ENCODE results near the gene CIT. TPM values are rescaled to one million over a fixed set of nuclear protein-coding genes. Genes with fewer than 3 reads are reported as not detected.

Gene CIT
- total and polyA plus RNA-seq, 12 donors = 4.3 to 65.9 (median 18.9) TPM

DNA sequence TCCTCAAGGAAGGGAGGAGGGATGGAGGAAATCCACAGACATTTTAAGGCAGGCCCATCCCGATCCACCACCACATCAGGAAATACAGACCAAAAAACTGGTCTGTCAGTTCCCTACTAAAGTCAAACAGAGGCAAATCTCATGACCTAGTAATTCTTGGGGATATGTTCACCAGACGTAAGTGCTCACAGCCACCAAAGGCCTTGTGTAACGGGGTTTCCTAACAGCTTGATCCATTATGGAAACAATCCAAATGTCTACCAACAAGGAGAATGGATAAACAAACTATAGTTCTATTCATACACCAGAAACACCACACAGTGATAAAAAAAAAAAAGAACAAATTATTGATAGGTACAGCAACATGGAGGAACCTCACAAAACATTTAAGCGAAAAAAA, 136.3 kb downstream of the CIT start:
- Histone ChIP-seq H3K9me3 (replicated peaks in 1 of 3) (peaks cover 0 to 20% (median 9%) of the 10 kb centered on the region in 3 donors), H3K27me3 (no peaks in the 10 kb centered on the region), H3K4me3 (no peak overlapping the region), H3K27ac (no peak overlapping the region), H3K4me1 (replicated peaks in 1 of 2) (no peaks in the 10 kb centered on the region), H3K36me3 (replicated peaks in 1 of 2) (no peaks in the 10 kb centered on the region)
- 92 to 95% (median 95%) methylated on average over 4 of the region's 4 CpGs for WGBS, 4 donors
- DNase-seq = no peak
- intact Hi-C loops (cut with DNase I) = no loop called here
- TF ChIP-seq, protein P1, sequence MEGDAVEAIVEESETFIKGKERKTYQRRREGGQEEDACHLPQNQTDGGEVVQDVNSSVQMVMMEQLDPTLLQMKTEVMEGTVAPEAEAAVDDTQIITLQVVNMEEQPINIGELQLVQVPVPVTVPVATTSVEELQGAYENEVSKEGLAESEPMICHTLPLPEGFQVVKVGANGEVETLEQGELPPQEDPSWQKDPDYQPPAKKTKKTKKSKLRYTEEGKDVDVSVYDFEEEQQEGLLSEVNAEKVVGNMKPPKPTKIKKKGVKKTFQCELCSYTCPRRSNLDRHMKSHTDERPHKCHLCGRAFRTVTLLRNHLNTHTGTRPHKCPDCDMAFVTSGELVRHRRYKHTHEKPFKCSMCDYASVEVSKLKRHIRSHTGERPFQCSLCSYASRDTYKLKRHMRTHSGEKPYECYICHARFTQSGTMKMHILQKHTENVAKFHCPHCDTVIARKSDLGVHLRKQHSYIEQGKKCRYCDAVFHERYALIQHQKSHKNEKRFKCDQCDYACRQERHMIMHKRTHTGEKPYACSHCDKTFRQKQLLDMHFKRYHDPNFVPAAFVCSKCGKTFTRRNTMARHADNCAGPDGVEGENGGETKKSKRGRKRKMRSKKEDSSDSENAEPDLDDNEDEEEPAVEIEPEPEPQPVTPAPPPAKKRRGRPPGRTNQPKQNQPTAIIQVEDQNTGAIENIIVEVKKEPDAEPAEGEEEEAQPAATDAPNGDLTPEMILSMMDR (IDR thresholded peaks at IDR 0.05) = no peak
- TF ChIP-seq POLR2A (IDR thresholded peaks at IDR 0.05) = no peak

DNA sequence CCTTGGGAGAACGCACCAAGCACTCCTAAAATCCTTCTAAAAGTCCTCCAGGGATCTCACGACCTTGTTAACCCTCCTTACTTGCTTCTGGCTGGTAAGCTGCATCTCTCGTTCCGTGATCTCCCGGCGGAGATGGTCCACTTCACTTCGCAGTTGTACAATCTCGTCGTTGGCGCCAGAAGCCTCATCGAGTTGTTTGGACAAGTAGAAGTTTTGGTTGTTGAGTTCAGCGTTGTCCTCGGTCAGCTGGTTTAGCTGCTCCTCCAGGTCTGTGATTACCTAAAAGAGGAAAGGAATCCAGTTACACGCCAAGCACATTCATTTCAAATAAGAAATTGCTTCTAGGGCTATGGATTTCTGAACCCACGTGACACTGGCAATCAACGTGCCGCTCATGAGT, 142.0 kb downstream of the CIT start:
- no peak overlapping the region for H3K4me3 ChIP-seq
- intact Hi-C loops (cut with DNase I) = no loop called here
- peaks cover under 1 to 6% of the 10 kb centered on the region in 2 donors for H3K4me1 ChIP-seq (replicated peaks in 1 of 2)
- H3K9me3 ChIP-seq (replicated peaks in 1 of 3) = no peaks in the 10 kb centered on the region
- H3K36me3 ChIP-seq (replicated peaks in 1 of 2) = no peaks in the 10 kb centered on the region
- H3K27me3 ChIP-seq = no peaks in the 10 kb centered on the region
- 95 to 100% (median 98%) methylated on average over 17 of the region's 17 CpGs for WGBS, 4 donors
- no peak overlapping the region for H3K27ac ChIP-seq
- no peak for DNase-seq
- TF ChIP-seq, protein P1 (IDR thresholded peaks at IDR 0.05) = no peak
- TF ChIP-seq POLR2A (IDR thresholded peaks at IDR 0.05) = no peak

DNA sequence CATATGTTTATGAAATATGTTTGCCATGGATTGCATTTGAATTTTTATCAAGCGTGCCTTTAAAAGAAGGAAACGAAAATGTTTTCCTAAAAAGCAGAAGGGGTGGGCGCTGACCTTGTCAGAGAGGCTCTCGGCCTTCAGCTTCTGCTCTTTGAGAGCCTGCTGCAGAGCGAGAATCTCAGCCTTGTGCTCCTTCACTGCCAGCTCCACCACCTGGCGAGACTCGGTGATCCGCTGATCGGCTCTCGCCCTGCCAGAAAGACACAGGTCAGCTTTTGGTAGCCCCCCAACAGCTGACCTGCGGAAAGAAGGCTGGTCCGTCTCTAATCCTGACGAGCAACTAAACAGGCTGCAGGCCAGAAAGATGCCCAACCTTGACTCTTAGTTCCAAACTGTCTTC, 146.7 kb downstream of the CIT start:
- H3K9me3 ChIP-seq (replicated peaks in 1 of 3) = no peaks in the 10 kb centered on the region
- H3K4me1 ChIP-seq (replicated peaks in 1 of 2) = peaks cover 14 to 36% of the 10 kb centered on the region in 2 donors
- H3K27ac ChIP-seq = peak overlapping the region; percentile 19 to 72 (median 39)
- no peaks in the 10 kb centered on the region for H3K27me3 ChIP-seq
- no peak overlapping the region for H3K4me3 ChIP-seq
- peak in 6 of 7 donors; percentile 35 to 58 (median 46) for DNase-seq
- TF ChIP-seq POLR2A (IDR thresholded peaks at IDR 0.05) = no peak
- 47 to 62% (median 58%) methylated on average over 13 of the region's 13 CpGs for WGBS, 4 donors
- intact Hi-C loops (cut with DNase I) = no loop called here
- no peaks in the 10 kb centered on the region for H3K36me3 ChIP-seq (replicated peaks in 1 of 2)

DNA sequence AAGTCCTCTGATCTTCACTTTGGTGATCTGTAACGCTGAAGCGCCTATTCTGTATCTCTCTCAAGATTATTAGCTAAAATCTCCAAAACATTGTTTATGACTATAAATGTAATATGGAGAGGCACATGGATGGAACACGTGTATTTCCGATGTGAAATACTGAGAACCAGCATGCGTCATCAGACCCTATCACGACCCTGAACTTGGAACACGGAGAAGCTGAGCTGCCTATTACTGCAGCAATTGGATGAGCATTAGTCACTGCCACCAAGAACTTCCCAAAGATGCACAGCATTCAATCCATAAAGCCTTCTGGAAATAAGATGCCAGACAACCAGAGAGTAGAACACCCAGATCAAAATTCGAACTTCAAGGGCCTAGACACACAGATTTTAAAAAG, 147.2 kb downstream of the CIT start:
- Histone ChIP-seq H3K4me1 (replicated peaks in 1 of 2) (peaks cover 15 to 40% of the 10 kb centered on the region in 2 donors), H3K27ac (peak overlapping the region in 4 of 5 donors; percentile 29 to 72 (median 52)), H3K9me3 (replicated peaks in 1 of 3) (no peaks in the 10 kb centered on the region), H3K4me3 (no peak overlapping the region), H3K36me3 (replicated peaks in 1 of 2) (no peaks in the 10 kb centered on the region), H3K27me3 (no peaks in the 10 kb centered on the region)
- WGBS, 4 donors = 49 to 60% (median 53%) methylated on average over 8 of the region's 8 CpGs
- TF ChIP-seq, protein P1 (IDR thresholded peaks at IDR 0.05) = no peak
- TF ChIP-seq POLR2A (IDR thresholded peaks at IDR 0.05) = peak in 1 of 2 donors; percentile 42
- intact Hi-C loops (cut with DNase I) = no loop called here
- DNase-seq = peak; percentile 60 to 87 (median 74)

DNA sequence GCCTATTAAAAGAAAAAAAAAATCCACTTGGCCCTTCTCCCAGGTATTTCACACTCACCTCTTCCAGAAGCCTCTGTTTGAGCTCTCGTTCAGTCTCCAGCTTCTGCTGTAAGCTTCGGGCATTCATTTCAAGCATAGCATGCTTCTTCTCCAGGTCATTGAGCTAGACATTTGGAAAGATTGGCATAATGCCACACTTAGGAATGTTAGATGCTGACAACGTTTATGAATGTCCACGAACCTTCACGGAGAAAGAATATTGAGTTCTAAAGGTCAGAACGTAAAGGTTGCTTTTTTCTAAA, 148.7 kb downstream of the CIT start:
- intact Hi-C loops (cut with DNase I) = no loop called here
- WGBS, 4 donors = 44 to 64% (median 51%) methylated on average over 6 of the region's 6 CpGs
- Histone ChIP-seq H3K9me3 (replicated peaks in 1 of 3) (no peaks in the 10 kb centered on the region), H3K27me3 (no peaks in the 10 kb centered on the region), H3K27ac (peak overlapping the region in 3 of 5 donors; percentile 10 to 72 (median 17)), H3K4me3 (no peak overlapping the region), H3K36me3 (replicated peaks in 1 of 2) (no peaks in the 10 kb centered on the region), H3K4me1 (replicated peaks in 1 of 2) (peaks cover 15 to 40% of the 10 kb centered on the region in 2 donors)
- TF ChIP-seq, protein P1 (IDR thresholded peaks at IDR 0.05) = no peak
- TF ChIP-seq POLR2A (IDR thresholded peaks at IDR 0.05) = no peak
- no peak for DNase-seq

Data from adrenal gland (tissue), 12 donors.